Retinal pigment epithelial cell (primary cell): Measurements from ENCODE around the gene PACC1.

Experiments
- DNase-seq: peaks from one replicate; pipeline ENCODE4 v3.0.0-alpha.2; 2010; ENCODE audit warnings: low read depth
- H3K4me3 ChIP-seq: 2 replicates; pipeline ENCODE4 v1.5.1; 2011; ENCODE audit warnings: mild to moderate bottlenecking, low read length, control low read depth, moderate library complexity
- CTCF ChIP-seq: conservative IDR thresholded peaks from 2 replicates; pipeline ENCODE4 v1.5.1; 2011; ENCODE audit warnings: low read depth, low read length, control low read depth, inconsistent platforms

The PACC1 gene

GRCh38 chr1:212430955-212431394, 16.3 kb upstream of the PACC1 start:
- no peak overlapping the region for H3K4me3 ChIP-seq
- no peak for TF ChIP-seq CTCF
- DNase-seq: no peak

GRCh38 chr1:212430416-212430815, 15.7 kb upstream of the PACC1 start:
- TF ChIP-seq CTCF: no peak
- no peak overlapping the region for H3K4me3 ChIP-seq
- no peak for DNase-seq

GRCh38 chr1:212428496-212428895, 13.8 kb upstream of the PACC1 start:
- no peak for DNase-seq
- no peak overlapping the region for H3K4me3 ChIP-seq
- no peak for TF ChIP-seq CTCF

GRCh38 chr1:212423879-212424278, 9.2 kb upstream of the PACC1 start:
- DNase-seq: no peak
- no peak for TF ChIP-seq CTCF
- no peak overlapping the region for H3K4me3 ChIP-seq

- no peak for TF ChIP-seq CTCF
- no peak overlapping the region for H3K4me3 ChIP-seq
- DNase-seq: no peak
Observed at GRCh38 chr1:212421165-212421564, 6.5 kb upstream of the PACC1 start.

- peak overlapping the region; percentile 87 for H3K4me3 ChIP-seq
- DNase-seq: no peak
- TF ChIP-seq CTCF: no peak
Observed at GRCh38 chr1:212415107-212415841, 588 bp upstream of the PACC1 start.

GRCh38 chr1:212413902-212414327, 771 bp downstream of the PACC1 start:
- H3K4me3 ChIP-seq: peak overlapping the region; percentile 87
- TF ChIP-seq CTCF: no peak
- DNase-seq: no peak
